DND-41 (cell line): ENCODE measurements around the gene DYNC1I1.

Experiments used
- CTCF ChIP-seq: IDR thresholded peaks from 2 replicates; pipeline ENCODE4 v1.5.1; 2012; ENCODE audit warnings: borderline replicate concordance, low read length, moderate library complexity, mild to moderate bottlenecking; ENCODE audit not compliant: poor library complexity, severe bottlenecking; ENCODE audit errors: extremely low read depth
- EZH2 ChIP-seq: IDR thresholded peaks from 3 replicates; pipeline ENCODE4 v1.6.1; 2012; ENCODE audit warnings: borderline replicate concordance, low read depth, mild to moderate bottlenecking, moderate library complexity, low read length, inconsistent platforms; ENCODE audit not compliant: severe bottlenecking

GRCh38 chr7:95929710-95930280, 157.4 kb downstream of the DYNC1I1 start:
- no peak for TF ChIP-seq CTCF
- TF ChIP-seq EZH2, result no peak
